Measurements from ENCODE around the gene ZSCAN10. TPM values are rescaled to one million over a fixed set of nuclear protein-coding genes. Genes with fewer than 3 reads are reported as not detected.

The ZSCAN10 gene
- total RNA-seq, 4 donors from 2014 or later = not detected

DNA sequence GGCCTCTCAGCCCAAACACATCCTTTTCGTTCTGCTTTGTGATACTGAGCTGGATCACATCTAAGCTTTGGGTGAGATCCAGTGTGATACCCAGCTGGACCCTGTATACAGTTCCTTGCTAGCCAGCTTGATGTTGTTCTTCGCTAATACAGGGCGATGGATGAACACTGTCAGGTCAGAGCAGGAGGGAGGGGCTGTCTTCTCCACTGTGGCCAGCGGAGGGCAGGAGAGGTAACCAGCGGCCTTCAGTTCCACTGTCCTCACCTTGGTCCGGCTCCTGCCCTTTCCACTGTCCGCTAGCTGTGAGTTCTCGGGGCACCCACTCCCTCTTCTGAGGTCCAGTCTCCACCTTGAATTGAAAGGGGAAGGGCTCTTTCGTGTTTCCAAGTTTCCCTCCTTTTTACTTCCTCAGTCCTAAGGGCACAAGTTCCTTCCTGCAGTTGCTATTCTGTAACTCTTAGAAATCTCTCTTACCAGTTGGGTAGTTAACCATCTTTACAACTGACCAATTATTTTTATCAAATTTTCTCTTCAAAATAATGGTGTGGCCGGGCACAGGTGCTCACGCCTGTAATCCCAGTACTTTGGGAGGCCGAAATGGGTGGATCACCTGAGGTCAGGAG lies 32.8 kb upstream of the ZSCAN10 start:
- no peaks in the 10 kb centered on the region for H3K27me3 ChIP-seq
- TF ChIP-seq POLR2A (IDR thresholded peaks at IDR 0.05) (no peak), POLR2AphosphoS5 (IDR thresholded peaks at IDR 0.05) (no peak)
- TF ChIP-seq, protein P1, sequence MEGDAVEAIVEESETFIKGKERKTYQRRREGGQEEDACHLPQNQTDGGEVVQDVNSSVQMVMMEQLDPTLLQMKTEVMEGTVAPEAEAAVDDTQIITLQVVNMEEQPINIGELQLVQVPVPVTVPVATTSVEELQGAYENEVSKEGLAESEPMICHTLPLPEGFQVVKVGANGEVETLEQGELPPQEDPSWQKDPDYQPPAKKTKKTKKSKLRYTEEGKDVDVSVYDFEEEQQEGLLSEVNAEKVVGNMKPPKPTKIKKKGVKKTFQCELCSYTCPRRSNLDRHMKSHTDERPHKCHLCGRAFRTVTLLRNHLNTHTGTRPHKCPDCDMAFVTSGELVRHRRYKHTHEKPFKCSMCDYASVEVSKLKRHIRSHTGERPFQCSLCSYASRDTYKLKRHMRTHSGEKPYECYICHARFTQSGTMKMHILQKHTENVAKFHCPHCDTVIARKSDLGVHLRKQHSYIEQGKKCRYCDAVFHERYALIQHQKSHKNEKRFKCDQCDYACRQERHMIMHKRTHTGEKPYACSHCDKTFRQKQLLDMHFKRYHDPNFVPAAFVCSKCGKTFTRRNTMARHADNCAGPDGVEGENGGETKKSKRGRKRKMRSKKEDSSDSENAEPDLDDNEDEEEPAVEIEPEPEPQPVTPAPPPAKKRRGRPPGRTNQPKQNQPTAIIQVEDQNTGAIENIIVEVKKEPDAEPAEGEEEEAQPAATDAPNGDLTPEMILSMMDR (IDR thresholded peaks at IDR 0.05) = peak; percentile 41 to 65 (median 44)
- peaks cover 18 to 54% (median 33%) of the 10 kb centered on the region in 4 donors for H3K4me1 ChIP-seq
- H3K27ac ChIP-seq = no peak overlapping the region
- in situ Hi-C loops (cut with MboI; ENCODE audit: low pct_ligation_motif_present in 1 of 4, low pct_unique_long_range_greater_than_20kb in 1 of 4, low sequenced_read_pairs in 3 of 4) = loop anchor here in 1 of 4 donors (25.0 kb wide), 1 partner anchor 95 kb away; the partner anchor contains the start of genes BICDL2 and MMP25
- no peaks in the 10 kb centered on the region for H3K9me3 ChIP-seq
- DNase-seq = peak; percentile 55
- H3K36me3 ChIP-seq = no peaks in the 10 kb centered on the region
- intact Hi-C loops (cut with DNase I; ENCODE audit: low total_unique reads) = no loop called here
- 60 to 72% methylated on average over 3 to 12 of the region's 12 CpGs for WGBS, 2 donors (ENCODE audit: low coverage in 1 of 2)
- no peak overlapping the region for H3K4me3 ChIP-seq

DNA sequence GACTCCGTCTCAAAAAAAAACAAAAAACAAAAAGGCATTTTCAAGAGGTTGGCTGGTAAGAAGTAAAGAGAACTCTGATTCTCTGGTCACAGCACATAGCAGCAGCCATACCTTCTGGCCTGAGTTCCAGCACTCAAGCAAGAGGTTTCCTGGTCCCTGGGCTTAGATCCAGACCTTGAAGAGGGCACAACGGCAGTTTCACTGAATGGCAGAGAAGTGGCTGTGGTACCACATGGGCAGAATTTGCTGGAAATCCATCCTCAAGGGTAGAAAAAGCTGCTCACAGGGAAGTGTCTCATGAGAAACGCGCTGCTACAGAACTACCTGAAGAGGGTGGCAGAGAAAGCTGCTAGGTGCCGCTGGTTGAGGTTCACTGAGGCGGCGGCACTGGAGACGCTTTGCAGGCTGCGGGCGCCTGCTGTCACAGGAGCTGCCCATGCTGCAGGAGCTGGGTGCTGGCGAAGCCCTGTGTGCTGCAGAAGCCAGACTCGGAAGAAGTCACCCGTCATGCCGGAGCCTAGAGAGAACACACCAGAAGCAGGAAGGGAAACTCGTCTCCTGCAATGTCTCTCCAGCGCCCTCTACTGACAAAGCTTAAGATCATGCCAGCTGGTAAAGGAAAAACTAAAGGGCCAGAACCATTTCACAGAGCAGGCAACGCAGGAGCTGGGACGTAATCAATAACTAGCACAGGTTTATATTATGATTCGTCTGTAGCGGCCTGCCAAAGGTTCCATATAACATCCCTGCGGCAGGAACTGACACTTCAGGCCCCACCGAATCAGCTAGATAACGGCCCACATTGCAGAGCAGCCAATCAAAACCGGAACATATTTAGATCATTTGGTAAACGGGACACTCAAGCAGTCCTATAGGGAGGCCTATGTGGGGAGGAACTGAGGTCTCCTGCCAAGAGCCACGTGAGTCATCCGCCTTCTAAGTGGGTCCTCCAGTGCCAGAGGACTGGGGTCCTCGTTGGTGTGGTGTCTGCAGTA lies 30.3 kb upstream of the ZSCAN10 start:
- 9 to 42% methylated on average over 2 to 28 of the region's 28 CpGs for WGBS, 2 donors (ENCODE audit: low coverage in 1 of 2)
- peaks cover 12 to 46% (median 26%) of the 10 kb centered on the region in 4 donors for H3K4me1 ChIP-seq

DNA sequence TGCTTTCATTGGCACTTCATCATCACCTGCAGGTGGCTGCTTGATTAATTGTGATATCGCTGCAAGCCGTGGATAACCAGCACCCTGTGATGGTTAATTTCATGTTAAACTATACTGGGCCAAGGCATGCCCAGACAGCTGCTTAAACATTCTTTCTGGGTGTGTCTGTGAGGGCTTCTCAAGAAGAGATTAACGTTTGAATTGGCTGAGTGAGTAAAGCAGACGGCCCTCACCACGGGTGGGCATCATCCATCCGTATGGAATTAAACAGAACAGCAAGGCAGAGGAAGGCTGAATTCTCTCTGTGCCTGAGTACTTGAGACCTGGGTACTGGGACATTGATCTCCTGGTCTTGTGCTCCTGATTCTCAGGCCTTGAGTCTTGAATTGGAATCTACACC lies 28.7 kb upstream of the ZSCAN10 start:
- H3K27ac ChIP-seq = no peak overlapping the region
- no peaks in the 10 kb centered on the region for H3K36me3 ChIP-seq
- H3K4me3 ChIP-seq = no peak overlapping the region
- in situ Hi-C loops (cut with MboI; ENCODE audit: low pct_ligation_motif_present in 1 of 4, low pct_unique_long_range_greater_than_20kb in 1 of 4, low sequenced_read_pairs in 3 of 4) = loop anchor here in 3 of 4 donors (10.0 to 25.0 kb wide), 2 partner anchors 63 to 90 kb away; partner anchors contain the start of genes IL32 (in 2 of the 3), BICDL2 (in 1 of the 3) and MMP25 (in 1 of the 3)
- intact Hi-C loops (cut with DNase I; ENCODE audit: low total_unique reads) = loop anchor here (5.0 kb wide), 1 partner anchor 70 kb away; no protein-coding TSS in a partner anchor
- no peak for DNase-seq
- H3K27me3 ChIP-seq = no peaks in the 10 kb centered on the region
- H3K9me3 ChIP-seq = no peaks in the 10 kb centered on the region
- 44 to 72% methylated on average over 4 to 6 of the region's 6 CpGs for WGBS, 2 donors (ENCODE audit: low coverage in 1 of 2)
- peaks cover 16 to 39% (median 23%) of the 10 kb centered on the region in 4 donors for H3K4me1 ChIP-seq
- TF ChIP-seq, protein P1 (IDR thresholded peaks at IDR 0.05) = no peak
- no peak for TF ChIP-seq EP300 (IDR thresholded peaks at IDR 0.05; ENCODE audit: low read depth)
- no peak for TF ChIP-seq POLR2AphosphoS5 (IDR thresholded peaks at IDR 0.05)
- TF ChIP-seq POLR2A (IDR thresholded peaks at IDR 0.05) = no peak

More for the DNA sequence above, 30.3 kb upstream of the ZSCAN10 start:
- TF ChIP-seq POLR2AphosphoS5 (IDR thresholded peaks at IDR 0.05) (peak in 2 of 3 donors; percentile 36 to 46), POLR2A (IDR thresholded peaks at IDR 0.05) (peak; percentile 32), EP300 (IDR thresholded peaks at IDR 0.05; ENCODE audit: low read depth) (no peak)
- TF ChIP-seq, protein P1 (IDR thresholded peaks at IDR 0.05) = peak; percentile 90 to 95 (median 92)
- Histone ChIP-seq H3K9me3 (no peaks in the 10 kb centered on the region), H3K36me3 (no peaks in the 10 kb centered on the region), H3K4me3 (peak overlapping the region; percentile 17 to 67 (median 37)), H3K27ac (peak overlapping the region; percentile 80 to 83 (median 82)), H3K27me3 (no peaks in the 10 kb centered on the region)
- DNase-seq = peak; percentile 74
- in situ Hi-C loops (cut with MboI; ENCODE audit: low pct_ligation_motif_present in 1 of 4, low pct_unique_long_range_greater_than_20kb in 1 of 4, low sequenced_read_pairs in 3 of 4) = loop anchor here in 3 of 4 donors (10.0 to 25.0 kb wide), 2 partner anchors 65 to 92 kb away; partner anchors contain the start of genes IL32 (in 2 of the 3), BICDL2 (in 1 of the 3) and MMP25 (in 1 of the 3)
- intact Hi-C loops (cut with DNase I; ENCODE audit: low total_unique reads) = loop anchor here (5.0 kb wide), 1 partner anchor 72 kb away; no protein-coding TSS in a partner anchor
